ENCODE measurements around the gene RPS5.

GRCh38 chr19:58385313-58385890 lies 1.7 kb upstream of the RPS5 start:
- no peak for TF ChIP-seq CTCF (IDR thresholded peaks at IDR 0.05 in 8 of 11, conservative IDR thresholded peaks at IDR 0.05 in 3 of 11)
- no peak for TF ChIP-seq POLR2A (IDR thresholded peaks at IDR 0.05)
- TF ChIP-seq POLR2AphosphoS5 (IDR thresholded peaks at IDR 0.05) = no peak

Measured in spleen (tissue), 7 donors.